CD4-positive, alpha-beta T cell treated with Interleukin-2 at 100 ng/mL for 4 hours (primary cell): ENCODE results near the gene RAP2A.

Experiments used
- DNase-seq: peaks from one replicate; pipeline ENCODE4 v3.0.0-alpha.2; 2020; ENCODE audit warnings: low spot score

The RAP2A gene

DNA sequence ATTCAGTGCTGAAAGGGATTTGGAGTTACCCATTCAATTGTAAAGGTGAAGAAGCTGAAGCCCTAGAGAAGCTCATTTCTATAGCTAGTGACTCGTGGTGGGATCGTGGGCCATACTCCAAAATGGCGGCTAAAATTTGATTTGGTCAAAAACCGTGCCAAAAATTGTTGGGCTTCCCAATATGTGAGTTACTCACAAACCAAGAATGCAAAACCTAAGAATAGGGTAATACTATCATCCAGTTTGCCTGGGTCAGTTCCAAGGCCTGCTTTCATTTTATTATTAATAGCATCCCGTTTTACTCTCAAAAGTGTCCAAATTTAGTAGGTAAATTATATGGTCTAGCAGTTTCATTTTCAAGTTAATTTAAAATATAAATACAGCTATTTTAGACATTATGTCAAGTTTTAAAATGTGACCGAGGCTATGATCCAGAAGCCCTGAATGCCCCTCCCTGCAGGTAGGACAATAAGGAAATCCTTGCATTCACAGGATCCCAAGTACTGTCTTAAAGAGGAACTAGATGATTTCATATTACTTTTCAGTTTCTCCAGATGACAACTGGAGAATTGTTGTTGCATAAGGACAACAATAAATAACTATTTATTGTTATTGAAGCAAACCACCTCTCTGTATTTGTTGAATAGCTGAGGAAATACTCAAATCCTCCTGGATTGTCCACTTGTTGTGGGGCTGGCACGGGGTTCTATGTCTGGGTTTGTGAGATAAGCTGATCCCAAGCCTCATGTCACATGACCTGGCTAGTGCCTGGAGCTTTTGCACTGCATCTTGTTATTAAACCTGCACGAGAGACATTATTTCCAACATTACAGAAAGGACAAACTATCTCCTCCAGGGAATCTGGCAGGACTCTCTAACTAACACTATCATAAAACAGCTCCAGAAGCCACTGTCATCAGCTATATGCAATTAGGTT lies 11.6 kb upstream of the RAP2A start:
- no peak for DNase-seq

DNA sequence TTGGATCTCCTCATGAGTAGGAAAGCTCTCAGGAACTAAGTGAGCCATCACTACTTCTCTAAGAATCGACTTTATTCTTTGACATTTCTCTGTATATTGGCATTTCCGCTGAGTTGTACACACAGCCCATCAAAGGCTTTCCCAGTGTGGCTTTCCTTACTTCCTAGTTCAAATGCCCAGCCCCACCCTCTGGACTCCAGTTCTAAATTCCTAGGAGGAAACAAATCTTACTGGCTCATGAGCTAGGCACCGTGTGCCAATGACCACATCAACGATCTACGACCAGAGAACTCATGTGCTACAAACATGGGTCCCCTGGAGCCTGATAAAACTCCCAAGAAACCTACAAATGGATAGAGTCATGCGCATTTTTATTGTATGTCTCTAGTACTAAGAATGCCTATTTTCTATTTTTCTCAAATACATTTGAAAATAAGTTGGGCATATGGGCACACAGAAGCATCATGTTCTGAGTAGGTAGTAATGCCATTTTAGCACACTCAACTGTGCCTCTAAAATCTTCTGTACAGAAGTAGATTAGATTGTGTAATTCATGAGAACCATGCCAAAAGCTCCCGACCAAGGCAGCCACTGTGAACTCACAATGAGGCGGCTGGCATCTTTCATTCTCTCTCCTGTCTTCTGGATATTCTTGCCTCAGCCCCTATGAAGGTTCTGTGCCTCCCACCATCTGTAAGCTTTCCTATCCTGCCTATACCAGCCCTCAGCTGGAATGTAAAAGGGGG lies 10.5 kb upstream of the RAP2A start:
- DNase-seq = no peak

DNA sequence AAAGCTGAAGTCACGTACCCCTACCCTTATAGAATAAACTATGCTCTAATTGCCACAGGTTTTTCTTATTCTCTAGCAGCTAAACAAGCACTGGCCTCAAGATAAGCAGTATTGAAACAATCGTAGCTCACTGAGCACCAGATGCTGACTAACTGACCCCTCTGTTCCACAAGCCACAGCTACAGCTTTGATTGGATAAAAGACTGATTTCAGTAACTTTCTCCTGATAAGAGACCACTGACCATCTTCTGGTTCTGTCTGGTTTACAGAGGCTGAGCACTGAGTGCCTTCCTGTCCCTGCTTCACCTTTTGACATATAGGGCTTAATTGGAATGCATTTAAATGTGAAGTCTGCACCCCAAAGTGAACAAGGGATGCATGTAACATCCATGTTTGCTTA lies 8.4 kb upstream of the RAP2A start:
- DNase-seq = no peak

DNA sequence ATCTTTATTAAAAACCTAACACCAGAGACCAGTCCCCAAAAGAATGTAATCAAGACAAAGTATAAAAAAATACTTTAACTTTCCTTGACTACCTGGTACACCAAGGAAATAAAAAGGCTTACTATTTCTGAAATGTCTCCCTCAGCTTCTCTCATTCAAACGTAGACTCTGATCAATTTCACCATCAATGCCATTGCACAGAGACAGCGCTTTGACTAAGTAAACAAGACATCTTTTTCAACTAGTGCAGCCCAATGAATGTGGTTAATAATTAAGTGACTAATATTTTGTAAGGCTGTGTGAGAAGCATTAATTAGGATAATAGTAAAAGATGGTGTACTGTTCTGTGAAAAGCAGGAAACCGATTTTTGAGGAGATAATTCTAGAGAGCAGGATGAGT lies 7.3 kb upstream of the RAP2A start:
- DNase-seq = no peak

DNA sequence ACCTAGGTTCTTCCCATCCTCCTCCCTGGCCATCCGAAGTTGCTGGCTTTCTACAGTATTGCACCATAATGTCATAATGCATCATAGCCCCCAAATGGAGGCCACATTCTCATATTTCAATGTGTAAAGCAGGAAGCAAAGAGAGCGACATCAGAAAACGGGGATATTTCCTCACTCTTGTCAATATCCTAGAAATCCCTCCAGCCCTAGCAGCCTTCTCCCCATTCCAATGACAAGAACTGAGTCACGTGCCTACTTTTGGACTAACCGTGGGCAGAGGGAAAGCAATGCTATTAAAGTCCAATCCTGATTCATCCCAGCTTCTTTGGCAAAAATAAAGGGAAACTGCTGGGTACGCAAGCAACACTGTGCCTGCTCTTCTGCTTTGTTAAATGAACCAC lies 4.3 kb upstream of the RAP2A start:
- DNase-seq = no peak

DNA sequence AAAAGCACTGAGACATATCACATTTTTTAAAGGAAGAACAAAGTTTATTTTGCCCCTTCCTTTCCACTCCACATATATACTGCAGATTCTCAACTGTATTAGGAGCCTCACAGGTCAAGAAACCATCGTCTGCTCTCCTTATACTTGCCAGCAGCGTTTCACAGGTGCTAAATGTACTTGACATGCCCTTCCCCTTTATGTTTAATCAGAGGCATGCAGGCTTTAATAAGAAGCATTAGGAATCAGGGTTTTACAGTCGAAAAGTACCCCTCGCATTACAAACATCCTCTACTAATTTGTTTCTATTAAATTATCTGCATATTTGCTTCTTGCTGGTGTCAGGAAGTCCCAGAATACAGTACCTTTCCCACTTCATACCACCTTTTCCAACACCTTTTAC lies 3.7 kb upstream of the RAP2A start:
- DNase-seq = no peak

DNA sequence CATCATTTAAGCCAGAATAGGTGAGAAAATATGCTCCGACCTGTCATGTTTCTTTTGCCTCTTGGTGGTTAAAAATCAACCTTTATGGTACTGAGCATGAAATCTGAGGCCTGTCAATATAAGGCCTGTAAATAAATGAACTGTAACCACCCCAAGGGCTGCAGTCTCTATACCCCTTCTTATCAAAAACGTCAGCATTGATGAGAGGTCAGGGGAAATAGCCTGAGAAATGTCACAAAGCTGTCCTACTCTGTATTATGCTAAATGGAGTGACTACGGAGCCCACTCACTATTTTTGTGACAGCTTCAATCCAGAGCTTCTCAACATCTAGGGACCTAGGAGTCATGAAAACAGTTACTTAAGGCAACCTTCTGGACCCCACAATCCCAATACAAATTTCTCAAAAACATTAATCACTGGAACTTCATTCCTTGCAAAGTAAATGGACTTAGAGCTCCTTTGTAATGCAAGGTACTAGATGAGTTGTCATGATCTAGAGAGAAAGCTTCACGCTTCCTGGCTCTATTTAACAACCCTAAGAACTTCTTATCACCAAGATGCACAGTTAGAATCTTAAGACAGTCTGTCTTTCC lies 2.7 kb upstream of the RAP2A start:
- no peak for DNase-seq

DNA sequence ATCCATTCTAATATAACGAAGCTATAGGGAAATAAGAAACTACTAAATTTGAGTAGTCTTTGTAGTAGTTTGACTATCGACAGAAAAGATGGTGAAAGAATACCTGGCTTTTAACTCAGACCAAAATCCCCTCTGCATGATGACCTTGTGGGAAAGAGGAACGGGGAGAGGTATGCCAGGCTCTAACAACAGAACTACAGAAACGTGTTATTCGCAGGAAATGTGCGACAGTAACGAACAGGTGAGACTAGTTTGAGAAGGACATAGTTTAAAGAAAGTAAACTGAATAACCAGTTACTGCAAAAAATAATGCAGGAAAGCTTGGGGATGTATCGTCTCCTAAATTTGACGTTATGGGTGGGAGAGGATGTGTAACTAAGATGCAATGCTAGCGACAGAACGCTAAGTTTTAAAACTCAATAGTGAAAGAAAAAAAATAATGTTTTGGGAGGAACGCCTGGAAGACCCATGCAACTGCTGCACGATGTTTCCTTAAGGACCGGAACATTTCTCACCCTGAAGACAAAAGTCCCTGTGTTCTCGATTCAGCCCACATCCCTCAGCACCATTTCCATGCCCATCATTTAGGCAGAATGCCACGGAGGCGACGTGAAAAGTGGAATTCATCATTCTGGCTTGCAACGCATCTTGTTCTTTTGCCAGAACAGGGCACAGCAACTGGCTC lies 1.6 kb upstream of the RAP2A start:
- no peak for DNase-seq

DNA sequence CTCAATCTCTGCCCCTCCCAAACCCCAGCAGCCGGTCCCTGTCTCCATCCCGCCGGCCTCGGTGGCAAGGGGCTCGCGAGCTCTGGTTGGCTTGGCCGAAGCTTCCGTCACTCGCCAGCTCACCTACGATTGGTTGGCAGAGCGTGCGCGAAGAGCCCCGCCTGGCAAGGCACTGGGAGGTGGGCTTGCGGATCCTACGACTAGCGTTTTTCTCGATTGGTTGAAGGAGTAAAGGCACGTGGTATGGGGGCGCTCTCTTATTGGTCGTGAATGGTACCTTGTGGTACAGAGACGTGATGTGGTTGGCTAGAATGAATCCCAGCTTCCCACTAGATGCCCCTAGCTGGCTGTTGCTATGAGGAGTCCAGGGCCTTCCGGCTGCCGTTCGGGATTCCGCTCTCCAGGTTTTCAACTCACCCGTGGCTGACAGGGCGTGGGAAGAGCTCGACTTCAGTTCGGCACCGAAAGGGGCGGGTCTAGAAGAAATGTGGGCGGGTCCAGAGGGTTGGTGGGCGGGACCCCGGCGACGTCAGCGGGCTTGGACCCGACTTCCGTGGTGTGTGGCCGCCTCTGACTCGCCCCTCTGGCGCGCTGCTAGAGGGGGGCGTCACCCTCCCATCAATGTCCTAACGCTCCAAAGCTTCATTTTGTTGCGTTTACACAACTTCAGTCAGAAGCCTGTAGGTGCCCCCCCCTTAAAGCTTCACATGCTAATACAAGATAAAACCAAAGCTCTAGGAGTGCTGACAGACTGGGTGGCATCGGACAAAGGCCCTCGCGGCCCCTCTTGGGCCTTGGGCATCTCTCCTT lies 847 bp upstream of the RAP2A start:
- DNase-seq = peak; percentile 100

DNA sequence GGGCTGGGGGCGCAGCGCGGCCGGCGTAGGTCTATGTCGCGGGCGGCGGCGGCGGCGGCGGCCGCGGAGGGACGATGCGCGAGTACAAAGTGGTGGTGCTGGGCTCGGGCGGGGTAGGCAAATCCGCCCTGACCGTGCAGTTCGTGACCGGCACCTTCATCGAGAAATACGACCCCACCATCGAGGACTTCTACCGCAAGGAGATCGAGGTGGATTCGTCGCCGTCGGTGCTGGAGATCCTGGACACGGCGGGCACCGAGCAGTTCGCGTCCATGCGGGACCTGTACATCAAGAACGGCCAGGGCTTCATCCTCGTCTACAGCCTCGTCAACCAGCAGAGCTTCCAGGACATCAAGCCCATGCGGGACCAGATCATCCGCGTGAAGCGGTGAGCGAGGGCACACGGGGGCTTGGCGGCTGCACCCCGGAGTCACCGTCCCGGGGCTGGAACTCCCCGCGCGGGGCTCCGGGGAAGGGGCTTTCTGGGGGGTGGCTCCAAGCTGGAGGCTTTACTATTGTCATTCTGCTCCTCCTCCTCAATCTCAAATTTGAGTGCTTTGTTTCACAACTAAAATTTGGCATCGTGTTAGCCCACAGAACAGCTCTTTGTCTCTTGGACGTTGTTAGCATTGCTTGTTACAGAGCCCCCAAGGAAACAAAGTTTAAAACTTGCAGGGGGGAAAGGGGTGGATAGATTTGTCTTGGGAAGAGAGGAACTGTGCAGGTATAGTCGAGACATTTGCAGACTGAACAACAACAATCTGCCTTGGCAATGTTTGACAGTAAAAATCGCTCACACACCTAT lies 630 bp downstream of the RAP2A start:
- DNase-seq = peak; percentile 31

DNA sequence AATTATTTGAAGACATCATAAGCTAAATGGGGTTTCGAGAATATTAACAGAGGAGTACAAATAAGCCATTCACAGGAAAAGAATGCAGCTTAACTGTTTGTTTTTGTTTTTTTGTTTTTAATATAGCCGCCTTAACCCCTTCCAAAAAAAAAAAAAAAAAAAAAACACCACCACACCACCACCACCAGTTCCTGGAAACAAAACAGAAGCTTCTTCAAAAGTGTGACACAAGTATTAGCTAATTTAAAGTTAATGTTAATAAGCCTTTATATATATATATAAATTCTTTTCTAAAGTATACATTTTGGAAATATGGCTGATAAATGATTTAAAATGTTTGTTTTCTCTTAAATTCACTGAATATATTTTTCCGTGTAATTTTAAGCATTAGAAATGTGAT lies 1.4 kb downstream of the RAP2A start:
- DNase-seq = peak; percentile 12

DNA sequence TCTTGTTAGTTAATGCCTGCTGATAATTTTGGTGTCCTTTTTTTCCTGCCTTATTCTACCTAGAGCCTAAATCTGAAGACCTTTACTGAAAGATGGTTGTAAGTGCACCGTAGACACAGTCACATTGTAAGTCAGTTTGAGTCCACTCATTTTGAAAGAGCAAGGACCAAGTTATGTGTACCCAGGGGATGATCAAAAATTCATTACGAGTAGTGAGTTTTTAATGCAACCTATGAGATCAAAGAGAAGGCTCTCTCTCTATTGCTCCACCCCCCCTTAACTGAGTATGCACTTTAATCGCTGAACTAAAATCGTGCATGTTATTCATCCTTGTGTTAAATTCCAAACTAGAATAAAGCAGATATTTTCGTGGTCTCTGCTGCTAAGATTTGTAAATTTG lies 1.8 kb downstream of the RAP2A start:
- DNase-seq = peak; percentile 9

DNA sequence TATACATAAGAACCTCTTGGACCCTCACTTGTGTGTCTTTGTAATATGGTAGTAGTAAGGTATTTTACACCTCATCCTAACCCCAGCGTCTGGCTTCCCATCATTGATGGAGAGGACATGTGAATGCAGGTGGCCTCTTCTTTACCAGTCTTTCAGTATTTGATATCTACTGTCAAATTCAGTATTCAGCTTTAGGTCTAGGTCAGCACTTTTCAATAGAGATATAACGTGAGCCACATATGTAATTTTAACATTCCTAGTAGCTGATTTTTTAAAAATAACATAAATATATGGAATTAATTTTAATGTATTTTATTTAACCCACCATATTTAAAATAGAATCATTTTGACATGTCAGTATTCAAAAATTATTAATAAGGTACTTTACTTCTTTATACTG lies 2.9 kb downstream of the RAP2A start:
- no peak for DNase-seq

DNA sequence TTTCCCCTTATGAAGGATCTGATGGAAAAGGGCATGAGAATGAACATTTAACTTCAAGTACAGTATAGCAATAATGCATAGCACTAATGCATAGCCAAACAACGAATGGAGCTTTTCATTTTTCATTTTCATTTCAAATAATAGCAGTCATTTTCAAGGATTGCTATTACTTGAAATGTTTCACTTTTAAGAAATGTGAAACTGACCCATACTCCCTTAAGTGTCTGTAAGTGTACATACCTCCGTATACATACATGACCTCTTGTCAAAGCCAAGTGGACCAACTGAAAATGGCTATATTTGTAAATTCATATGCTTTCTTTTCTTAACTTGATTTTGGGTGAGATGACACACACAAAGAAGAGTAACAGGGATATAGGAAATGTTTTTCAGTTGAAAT lies 3.8 kb downstream of the RAP2A start:
- no peak for DNase-seq

DNA sequence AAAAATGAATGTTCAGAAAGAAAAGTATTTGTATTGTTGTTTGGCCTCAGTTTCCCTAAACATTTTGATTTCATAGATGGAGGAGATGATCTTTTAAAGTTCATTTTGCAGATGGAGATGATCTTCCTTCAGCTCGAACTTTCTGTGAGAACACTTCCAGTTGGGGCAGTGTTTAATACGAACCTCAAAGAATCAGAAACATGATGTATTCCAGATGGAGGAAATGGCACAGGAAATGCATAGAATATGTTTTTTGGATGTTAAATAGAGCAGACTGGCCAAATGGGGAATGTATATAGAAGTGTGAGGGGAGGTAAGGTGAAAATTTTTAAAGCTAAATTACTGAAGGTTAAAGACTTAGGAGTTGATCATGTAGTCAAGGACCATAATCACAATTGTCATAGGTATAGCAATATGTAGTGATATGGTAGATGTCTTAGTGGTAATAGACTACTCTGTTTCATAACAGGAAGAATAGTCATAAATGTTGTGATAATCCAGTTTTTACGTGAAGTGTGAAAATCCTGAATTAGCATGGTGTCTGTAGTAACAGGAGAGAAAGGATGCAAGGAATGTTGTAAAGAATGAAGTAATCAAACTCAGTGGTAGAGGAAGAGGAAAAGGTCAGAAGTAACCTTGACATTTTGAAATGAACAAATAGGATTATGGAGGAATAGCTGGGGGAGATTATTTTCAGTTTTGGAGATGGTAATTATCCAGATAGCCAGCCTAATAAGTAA lies 5.1 kb downstream of the RAP2A start:
- DNase-seq = no peak

DNA sequence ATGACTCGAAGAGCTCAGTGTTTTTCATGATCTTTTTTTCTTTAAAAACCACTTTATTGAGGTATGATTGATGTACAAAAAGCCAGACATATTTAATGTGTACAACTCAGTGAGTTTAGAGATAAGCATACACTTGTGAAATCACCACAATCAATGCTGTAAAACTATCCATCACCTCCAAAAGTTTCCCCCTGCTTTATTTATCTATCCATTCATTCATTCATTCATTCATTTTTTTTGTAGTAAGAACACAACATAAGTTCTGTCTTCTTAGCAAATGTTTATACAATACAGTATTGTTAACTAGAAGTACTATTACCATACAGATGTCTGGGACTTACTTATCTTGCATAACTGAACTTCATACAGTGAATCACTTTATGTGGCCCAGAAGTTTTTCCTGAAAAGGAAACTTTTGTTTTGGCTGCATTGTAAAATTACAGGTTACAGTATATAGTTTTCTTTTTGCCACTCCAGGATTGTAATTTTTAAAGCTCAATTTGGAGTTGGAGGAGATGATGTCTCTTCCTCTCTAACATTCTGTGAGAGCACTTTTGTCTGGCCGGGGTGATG lies 6.7 kb downstream of the RAP2A start:
- no peak for DNase-seq

DNA sequence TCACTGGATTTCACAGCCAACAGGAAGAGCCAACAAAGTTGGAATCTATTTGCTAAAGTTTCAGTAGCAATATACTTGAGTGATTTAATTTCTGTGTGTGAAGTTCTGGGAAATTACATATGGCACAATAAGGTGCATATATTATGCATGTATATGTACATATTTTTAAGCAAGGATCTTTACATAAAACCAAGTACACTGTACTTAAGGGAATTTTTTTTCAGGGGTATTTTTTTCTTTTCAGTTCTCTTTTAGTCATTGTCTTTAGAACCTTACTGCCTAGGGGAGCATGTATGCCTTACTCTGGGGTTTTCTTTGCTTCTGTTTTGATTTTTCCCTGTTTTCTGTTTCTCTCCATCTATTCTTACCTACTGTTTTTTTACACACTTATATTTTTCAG lies 7.4 kb downstream of the RAP2A start:
- DNase-seq = no peak

DNA sequence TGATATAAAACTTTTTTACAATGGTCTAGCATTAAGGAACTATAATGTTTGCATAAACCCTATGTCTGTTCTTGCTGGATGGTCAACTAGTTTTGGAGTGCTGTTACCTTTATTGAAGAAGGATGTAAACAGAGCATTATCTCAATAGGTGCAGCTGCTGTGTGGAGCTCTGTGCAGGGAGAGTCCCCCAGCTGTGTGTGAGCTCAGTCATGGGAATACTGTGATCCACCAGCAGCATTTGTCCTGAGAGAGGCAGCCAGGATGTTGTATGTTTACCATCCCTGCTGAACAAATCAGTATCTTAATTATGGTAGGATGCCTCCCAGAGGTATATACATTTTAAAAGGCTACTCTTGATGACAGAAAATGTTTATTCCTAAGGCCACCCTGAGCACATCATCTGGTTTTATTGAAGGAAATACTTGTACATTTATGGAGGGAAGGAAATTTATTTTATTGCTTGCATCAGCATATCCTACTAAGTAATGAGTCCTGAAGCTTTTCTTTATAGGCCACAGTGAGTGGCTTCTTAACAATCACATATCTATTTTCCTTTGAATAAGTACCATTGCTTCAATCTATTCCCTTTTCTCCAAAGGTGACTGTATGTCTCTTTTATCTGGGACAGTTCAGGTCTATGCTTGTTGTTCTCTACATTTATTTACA lies 11.7 kb downstream of the RAP2A start:
- no peak for DNase-seq

DNA sequence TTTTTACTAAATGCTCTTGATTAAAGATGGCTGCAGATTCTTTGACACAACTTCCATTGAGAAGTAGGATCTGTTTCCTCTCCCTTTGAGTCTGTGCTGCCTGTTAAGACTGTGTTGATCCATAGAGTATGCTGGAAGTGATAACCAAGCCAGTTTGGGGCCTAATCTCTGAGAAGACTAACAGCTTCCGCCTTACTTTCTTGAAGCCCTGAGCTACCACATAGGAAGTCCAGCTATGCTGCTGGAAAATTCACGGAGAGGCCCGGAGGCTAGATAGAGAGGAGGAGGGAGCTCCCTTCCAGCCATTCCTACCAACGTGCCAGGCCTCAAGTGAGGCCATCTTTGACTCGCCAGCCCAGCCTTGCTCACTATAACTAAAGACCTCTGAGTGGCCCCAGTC lies 12.5 kb downstream of the RAP2A start:
- DNase-seq = no peak
